Measurements from ENCODE around the gene AGPAT3.

The AGPAT3 gene

DNA sequence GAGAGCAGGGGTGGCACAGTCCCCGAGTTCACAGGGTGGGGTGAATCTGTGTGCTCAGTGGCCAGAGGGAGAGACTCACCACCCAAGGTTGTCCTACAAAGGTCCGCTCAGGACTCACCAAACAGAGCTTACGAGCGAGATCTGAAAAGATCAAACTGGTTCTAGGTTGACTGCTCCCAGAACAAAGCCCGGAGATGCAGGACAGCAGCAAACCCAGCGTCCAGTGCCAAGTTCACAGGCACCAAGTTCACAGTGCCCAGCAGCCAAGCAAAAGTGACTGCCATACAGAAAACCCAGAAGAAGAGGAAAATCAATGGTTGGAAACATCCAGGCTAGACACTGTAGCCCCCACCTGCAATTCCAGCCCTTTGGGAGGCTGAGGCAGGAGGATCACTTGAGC lies 35.7 kb downstream of the AGPAT3 start:
- no peak overlapping the region for H2BK5ac ChIP-seq (ENCODE audit: low read depth, low read length, poor library complexity, severe bottlenecking)
- no peak overlapping the region for H2BK15ac ChIP-seq (ENCODE audit: low read depth, poor library complexity, severe bottlenecking)
- H3K23ac ChIP-seq (ENCODE audit: low read length in 2 of 2), result no peak overlapping the region
- no peak overlapping the region for H3K9ac ChIP-seq (ENCODE audit: low read length)
- peaks cover 4% of the 10 kb centered on the region for H3K9me3 ChIP-seq (ENCODE audit: control insufficient read depth, low read length)
- no peak overlapping the region for H3K4me2 ChIP-seq (ENCODE audit: low read length, poor library complexity, severe bottlenecking)
- H3K27ac ChIP-seq (ENCODE audit: low read length, poor library complexity, severe bottlenecking), result no peak overlapping the region
- H2BK120ac ChIP-seq (ENCODE audit: low read depth, low read length), result no peak overlapping the region
- H3K4me1 ChIP-seq (ENCODE audit: control insufficient read depth, insufficient read depth, low read depth, low read length), result peaks cover 7% of the 10 kb centered on the region
- H3K4ac ChIP-seq (ENCODE audit: low read depth in 1 of 2, low read length in 2 of 2), result no peak overlapping the region
- H2AK5ac ChIP-seq (ENCODE audit: low read length, severe bottlenecking), result no peak overlapping the region
- H2BK12ac ChIP-seq (ENCODE audit: low read length in 2 of 2), result no peak overlapping the region
- H4K8ac ChIP-seq (ENCODE audit: low read length), result no peak overlapping the region
- 100% methylated on average over 6 of the region's 6 CpGs for WGBS
- no peak overlapping the region for H3K14ac ChIP-seq (ENCODE audit: low read length in 2 of 2)
- peak overlapping the region; percentile 8 for H4K91ac ChIP-seq (ENCODE audit: low read length)
- H3K79me1 ChIP-seq (replicated peaks; ENCODE audit: low read length, poor library complexity, severe bottlenecking), result peaks cover 52% of the 10 kb centered on the region
- no peak overlapping the region for H3K18ac ChIP-seq (ENCODE audit: low read depth in 1 of 2, low read length in 2 of 2)
- no peak for DNase-seq
- no peak overlapping the region for H2AFZ ChIP-seq (ENCODE audit: low read depth, low read length)
- H3K36me3 ChIP-seq (ENCODE audit: control insufficient read depth in 1 of 2, insufficient read depth in 2 of 2, low read depth in 1 of 2, low read length in 2 of 2), result peaks cover 0 to 35% of the 10 kb centered on the region in 2 experiments
- H3K4me3 ChIP-seq (ENCODE audit: insufficient read depth in 1 of 2, low read depth in 1 of 2, low read length in 2 of 2), result no peak overlapping the region
- no peaks in the 10 kb centered on the region for H3K27me3 ChIP-seq (ENCODE audit: control insufficient read depth in 1 of 2, insufficient read depth in 1 of 2, low read length in 2 of 2)

DNA sequence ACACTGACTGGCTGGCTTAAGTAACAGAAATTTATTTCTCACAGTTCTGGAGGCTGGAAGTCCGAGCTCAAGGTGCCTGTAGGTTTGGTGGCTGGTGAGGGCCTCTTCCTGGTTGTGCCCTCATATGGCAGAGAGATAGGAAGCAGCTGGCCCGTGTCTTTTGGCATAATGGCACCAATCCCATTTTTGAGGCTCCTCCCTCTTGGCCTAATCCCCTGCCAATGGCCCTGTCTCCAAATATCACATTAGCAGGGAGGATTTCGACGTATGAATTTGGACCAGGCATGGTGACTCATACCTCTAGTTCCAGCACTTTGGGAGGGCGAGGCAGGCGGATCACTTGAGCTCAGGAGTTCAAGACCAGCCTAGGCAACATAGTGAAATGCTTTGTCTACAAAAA lies 37.4 kb downstream of the AGPAT3 start:
- peaks cover 54% of the 10 kb centered on the region for H3K79me1 ChIP-seq (replicated peaks; ENCODE audit: low read length, poor library complexity, severe bottlenecking)
- H3K14ac ChIP-seq (ENCODE audit: low read length in 2 of 2), result no peak overlapping the region
- H2BK120ac ChIP-seq (ENCODE audit: low read depth, low read length), result no peak overlapping the region
- H3K27me3 ChIP-seq (ENCODE audit: control insufficient read depth in 1 of 2, insufficient read depth in 1 of 2, low read length in 2 of 2), result no peaks in the 10 kb centered on the region
- H2AFZ ChIP-seq (ENCODE audit: low read depth, low read length), result no peak overlapping the region
- H3K18ac ChIP-seq (ENCODE audit: low read depth in 1 of 2, low read length in 2 of 2), result no peak overlapping the region
- no peak overlapping the region for H4K8ac ChIP-seq (ENCODE audit: low read length)
- no peak overlapping the region for H3K9ac ChIP-seq (ENCODE audit: low read length)
- DNase-seq, result no peak
- H2AK5ac ChIP-seq (ENCODE audit: low read length, severe bottlenecking), result no peak overlapping the region
- peaks cover 7% of the 10 kb centered on the region for H3K4me1 ChIP-seq (ENCODE audit: control insufficient read depth, insufficient read depth, low read depth, low read length)
- no peak overlapping the region for H3K4me3 ChIP-seq (ENCODE audit: insufficient read depth in 1 of 2, low read depth in 1 of 2, low read length in 2 of 2)
- no peak overlapping the region for H3K4ac ChIP-seq (ENCODE audit: low read depth in 1 of 2, low read length in 2 of 2)
- H3K23ac ChIP-seq (ENCODE audit: low read length in 2 of 2), result no peak overlapping the region
- no peak overlapping the region for H2BK5ac ChIP-seq (ENCODE audit: low read depth, low read length, poor library complexity, severe bottlenecking)
- peaks cover 5 to 44% of the 10 kb centered on the region in 2 experiments for H3K36me3 ChIP-seq (ENCODE audit: control insufficient read depth in 1 of 2, insufficient read depth in 2 of 2, low read depth in 1 of 2, low read length in 2 of 2)
- WGBS, result 91% methylated on average over 6 of the region's 6 CpGs
- H3K27ac ChIP-seq (ENCODE audit: low read length, poor library complexity, severe bottlenecking), result no peak overlapping the region
- no peak overlapping the region for H2BK15ac ChIP-seq (ENCODE audit: low read depth, poor library complexity, severe bottlenecking)
- H4K91ac ChIP-seq (ENCODE audit: low read length), result no peak overlapping the region
- no peak overlapping the region for H3K4me2 ChIP-seq (ENCODE audit: low read length, poor library complexity, severe bottlenecking)
- H2BK12ac ChIP-seq (ENCODE audit: low read length in 2 of 2), result no peak overlapping the region
- H3K9me3 ChIP-seq (ENCODE audit: control insufficient read depth, low read length), result peaks cover 4% of the 10 kb centered on the region

DNA sequence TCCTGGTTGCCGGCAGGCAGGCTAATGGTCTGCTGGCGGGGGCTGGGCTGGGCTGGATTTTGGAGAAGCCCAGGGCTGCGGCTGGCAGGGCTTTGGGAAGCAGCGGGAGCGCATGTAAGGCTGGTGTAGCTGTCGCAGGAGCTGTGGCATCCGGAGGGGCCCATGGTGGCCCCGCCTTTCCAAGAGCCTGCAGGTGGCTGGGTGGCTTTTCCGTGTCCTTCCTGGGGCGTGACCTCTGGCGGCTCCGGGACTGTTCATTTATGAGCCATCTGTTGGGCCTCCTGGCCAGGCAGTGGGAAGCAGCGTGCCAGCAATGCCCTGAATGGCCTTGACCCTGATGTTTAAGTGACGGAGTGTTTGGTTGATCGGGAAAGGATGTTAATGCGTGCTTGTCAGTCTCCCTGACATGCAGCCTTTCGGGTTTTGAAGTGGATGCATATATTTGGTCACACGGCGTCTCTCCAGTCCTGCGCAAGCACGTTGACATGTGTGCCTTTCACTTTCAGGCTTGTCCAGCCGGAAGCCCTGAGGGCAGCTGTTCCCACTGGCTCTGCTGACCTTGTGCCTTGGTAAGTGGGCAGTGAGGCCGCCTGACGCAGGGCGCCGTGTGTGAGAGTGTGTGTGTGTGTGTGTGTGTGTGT lies 38.5 kb downstream of the AGPAT3 start:
- Histone ChIP-seq H3K27me3 (ENCODE audit: control insufficient read depth in 1 of 2, insufficient read depth in 1 of 2, low read length in 2 of 2) (no peaks in the 10 kb centered on the region), H3K4me1 (ENCODE audit: control insufficient read depth, insufficient read depth, low read depth, low read length) (peaks cover 10% of the 10 kb centered on the region), H3K14ac (ENCODE audit: low read length in 2 of 2) (no peak overlapping the region), H3K36me3 (ENCODE audit: control insufficient read depth in 1 of 2, insufficient read depth in 2 of 2, low read depth in 1 of 2, low read length in 2 of 2) (peaks cover 5 to 54% of the 10 kb centered on the region in 2 experiments), H3K4ac (ENCODE audit: low read depth in 1 of 2, low read length in 2 of 2) (no peak overlapping the region), H3K9ac (ENCODE audit: low read length) (no peak overlapping the region), H2AK5ac (ENCODE audit: low read length, severe bottlenecking) (no peak overlapping the region), H4K91ac (ENCODE audit: low read length) (no peak overlapping the region), H3K4me2 (ENCODE audit: low read length, poor library complexity, severe bottlenecking) (no peak overlapping the region), H3K23ac (ENCODE audit: low read length in 2 of 2) (no peak overlapping the region), H3K4me3 (ENCODE audit: insufficient read depth in 1 of 2, low read depth in 1 of 2, low read length in 2 of 2) (no peak overlapping the region), H2AFZ (ENCODE audit: low read depth, low read length) (no peak overlapping the region), H2BK120ac (ENCODE audit: low read depth, low read length) (no peak overlapping the region), H3K9me3 (ENCODE audit: control insufficient read depth, low read length) (peaks cover 4% of the 10 kb centered on the region), H3K27ac (ENCODE audit: low read length, poor library complexity, severe bottlenecking) (no peak overlapping the region), H2BK5ac (ENCODE audit: low read depth, low read length, poor library complexity, severe bottlenecking) (no peak overlapping the region), H3K79me1 (replicated peaks; ENCODE audit: low read length, poor library complexity, severe bottlenecking) (peaks cover 58% of the 10 kb centered on the region), H3K18ac (ENCODE audit: low read depth in 1 of 2, low read length in 2 of 2) (no peak overlapping the region), H4K8ac (ENCODE audit: low read length) (no peak overlapping the region), H2BK15ac (ENCODE audit: low read depth, poor library complexity, severe bottlenecking) (no peak overlapping the region), H2BK12ac (ENCODE audit: low read length in 2 of 2) (no peak overlapping the region)
- 89% methylated on average over 26 of the region's 26 CpGs for WGBS
- no peak for DNase-seq

DNA sequence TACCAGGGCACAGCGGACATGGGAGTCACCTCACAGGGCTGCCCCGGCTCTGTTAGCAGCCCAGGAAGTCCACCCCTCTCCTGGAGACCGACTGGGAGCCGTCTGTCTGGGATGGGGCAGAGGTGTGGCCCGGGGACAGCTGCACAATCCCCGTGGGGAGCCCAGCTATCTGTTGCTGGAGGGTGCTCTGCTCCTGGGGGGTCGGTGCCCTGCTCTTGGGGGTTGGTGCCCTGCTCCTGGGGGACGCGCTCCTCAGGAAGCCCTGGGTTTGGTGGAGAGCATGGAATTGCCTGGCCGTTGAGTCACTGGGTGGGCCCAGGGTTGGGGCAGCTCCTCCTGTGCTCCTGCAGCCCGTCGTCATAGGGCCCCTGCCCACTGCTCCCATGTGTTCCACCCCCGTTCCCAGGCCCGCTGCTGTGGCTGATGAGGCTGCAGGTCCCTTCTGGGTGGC lies 39.3 kb downstream of the AGPAT3 start:
- DNase-seq, result no peak
- Histone ChIP-seq H3K23ac (ENCODE audit: low read length in 2 of 2) (no peak overlapping the region), H3K4ac (ENCODE audit: low read depth in 1 of 2, low read length in 2 of 2) (no peak overlapping the region), H3K4me3 (ENCODE audit: insufficient read depth in 1 of 2, low read depth in 1 of 2, low read length in 2 of 2) (no peak overlapping the region), H3K18ac (ENCODE audit: low read depth in 1 of 2, low read length in 2 of 2) (no peak overlapping the region), H2BK15ac (ENCODE audit: low read depth, poor library complexity, severe bottlenecking) (no peak overlapping the region), H3K4me1 (ENCODE audit: control insufficient read depth, insufficient read depth, low read depth, low read length) (peaks cover 12% of the 10 kb centered on the region), H4K91ac (ENCODE audit: low read length) (no peak overlapping the region), H4K8ac (ENCODE audit: low read length) (no peak overlapping the region), H3K27ac (ENCODE audit: low read length, poor library complexity, severe bottlenecking) (no peak overlapping the region), H2AK5ac (ENCODE audit: low read length, severe bottlenecking) (no peak overlapping the region), H2BK5ac (ENCODE audit: low read depth, low read length, poor library complexity, severe bottlenecking) (no peak overlapping the region), H2AFZ (ENCODE audit: low read depth, low read length) (no peak overlapping the region), H3K9me3 (ENCODE audit: control insufficient read depth, low read length) (peaks cover under 1% of the 10 kb centered on the region), H3K79me1 (replicated peaks; ENCODE audit: low read length, poor library complexity, severe bottlenecking) (peaks cover 55% of the 10 kb centered on the region), H3K4me2 (ENCODE audit: low read length, poor library complexity, severe bottlenecking) (no peak overlapping the region), H3K27me3 (ENCODE audit: control insufficient read depth in 1 of 2, insufficient read depth in 1 of 2, low read length in 2 of 2) (no peaks in the 10 kb centered on the region), H3K36me3 (ENCODE audit: control insufficient read depth in 1 of 2, insufficient read depth in 2 of 2, low read depth in 1 of 2, low read length in 2 of 2) (peaks cover 5 to 50% of the 10 kb centered on the region in 2 experiments), H3K9ac (ENCODE audit: low read length) (no peak overlapping the region), H3K14ac (ENCODE audit: low read length in 2 of 2) (no peak overlapping the region), H2BK12ac (ENCODE audit: low read length in 2 of 2) (no peak overlapping the region), H2BK120ac (ENCODE audit: low read depth, low read length) (no peak overlapping the region)
- 93% methylated on average over 14 of the region's 14 CpGs for WGBS

All from mesenchymal stem cell (in vitro differentiated cells and primary cell).